HEK293T (cell line): ENCODE results near the gene RGS14.

ENCODE experiments used
- BHLHE40 ChIP-seq: fragments of 450-650 bp; IDR thresholded peaks from 2 replicates; pipeline ENCODE4 v1.6.1; 2016; ENCODE audit warnings: mild to moderate bottlenecking, moderate library complexity, borderline replicate concordance
- CTBP1 ChIP-seq: fragments of 450-650 bp; IDR thresholded peaks from 2 replicates; pipeline ENCODE4 v1.6.1; 2016; ENCODE audit warnings: borderline replicate concordance
- ELF4 ChIP-seq: fragments of 450-650 bp; IDR thresholded peaks from 2 replicates; pipeline ENCODE4 v1.6.1; 2017; ENCODE audit warnings: antibody characterized with exemption
- FOXA1 ChIP-seq: fragments of 450-650 bp; IDR thresholded peaks from 2 replicates; pipeline ENCODE4 v1.6.1; 2016; ENCODE audit warnings: mild to moderate bottlenecking
- L3MBTL2 ChIP-seq: fragments of 450-650 bp; conservative IDR thresholded peaks from 2 replicates; pipeline ENCODE4 v1.6.1; 2016; ENCODE audit warnings: mild to moderate bottlenecking
- SP1 ChIP-seq: fragments of 450-650 bp; IDR thresholded peaks from 2 replicates; pipeline ENCODE4 v1.6.1; 2017
- SUZ12 ChIP-seq: fragments of 450-650 bp; IDR thresholded peaks from 2 replicates; pipeline ENCODE4 v1.6.1; 2016; ENCODE audit warnings: mild to moderate bottlenecking

- TF ChIP-seq CTBP1 (no peak), FOXA1 (no peak), SP1 (no peak), SUZ12 (no peak), L3MBTL2 (no peak), ELF4 (no peak), BHLHE40 (no peak)
Measured at GRCh38 chr5:177396078-177396477, 38.4 kb downstream of the RGS14 start.
